HEK293T (cell line): ENCODE results near the gene BMERB1.

Experiments
- ARNT ChIP-seq: fragments of 450-650 bp; IDR thresholded peaks from 2 replicates; pipeline ENCODE4 v1.6.1; 2017; ENCODE audit warnings: mild to moderate bottlenecking
- BHLHE40 ChIP-seq: fragments of 450-650 bp; IDR thresholded peaks from 2 replicates; pipeline ENCODE4 v1.6.1; 2016; ENCODE audit warnings: mild to moderate bottlenecking, moderate library complexity, borderline replicate concordance
- CTBP1 ChIP-seq: fragments of 450-650 bp; IDR thresholded peaks from 2 replicates; pipeline ENCODE4 v1.6.1; 2016; ENCODE audit warnings: borderline replicate concordance
- ELF4 ChIP-seq: fragments of 450-650 bp; IDR thresholded peaks from 2 replicates; pipeline ENCODE4 v1.6.1; 2017; ENCODE audit warnings: antibody characterized with exemption
- FOXA1 ChIP-seq: fragments of 450-650 bp; IDR thresholded peaks from 2 replicates; pipeline ENCODE4 v1.6.1; 2016; ENCODE audit warnings: mild to moderate bottlenecking
- FOXK2 ChIP-seq: fragments of 450-650 bp; IDR thresholded peaks from 2 replicates; pipeline ENCODE4 v1.6.1; 2016; ENCODE audit warnings: mild to moderate bottlenecking
- HDGF ChIP-seq: fragments of 450-650 bp; IDR thresholded peaks from 2 replicates; pipeline ENCODE4 v1.6.1; 2017; ENCODE audit warnings: antibody characterized with exemption, borderline replicate concordance
- NFRKB ChIP-seq: fragments of 450-650 bp; IDR thresholded peaks from 2 replicates; pipeline ENCODE4 v1.6.1; 2016; ENCODE audit warnings: mild to moderate bottlenecking, moderate library complexity
- SP1 ChIP-seq: fragments of 450-650 bp; IDR thresholded peaks from 2 replicates; pipeline ENCODE4 v1.6.1; 2017
- SUZ12 ChIP-seq: fragments of 450-650 bp; IDR thresholded peaks from 2 replicates; pipeline ENCODE4 v1.6.1; 2016; ENCODE audit warnings: mild to moderate bottlenecking
- TARDBP ChIP-seq: fragments of 450-650 bp; IDR thresholded peaks from 2 replicates; pipeline ENCODE4 v1.6.1; 2016

GRCh38 chr16:15443753-15444152 lies 9.4 kb downstream of the BMERB1 start:
- TF ChIP-seq NFRKB: no peak
- TF ChIP-seq ARNT: no peak
- no peak for TF ChIP-seq BHLHE40
- TF ChIP-seq TARDBP: no peak
- TF ChIP-seq SUZ12: no peak
- no peak for TF ChIP-seq FOXK2
- no peak for TF ChIP-seq ELF4
- TF ChIP-seq SP1: no peak
- TF ChIP-seq HDGF: no peak
- TF ChIP-seq CTBP1: no peak
- no peak for TF ChIP-seq FOXA1
